Lower lobe of right lung (tissue), 2 donors: Measurements from ENCODE around the gene ZNF584. TPM values are rescaled to one million over a fixed set of nuclear protein-coding genes. Genes with fewer than 3 reads are reported as not detected.

Experiments used
- ATAC-seq, 2 donors: fragments of 200-7000 bp; cut with Tn5 transposase; one replicate each; pipeline ENCODE4 v1.9.1; 2020 to 2022; ENCODE audit warnings: mild to moderate bottlenecking in 2 of 2, moderate library complexity in 2 of 2
- DNase-seq: peaks from one replicate; pipeline ENCODE4 v3.0.0-alpha.2; 2020
- H3K27ac ChIP-seq: fragments of 200-600 bp; one replicate; pipeline ENCODE4 v1.8.0; 2022
- H3K27me3 ChIP-seq: fragments of 200-600 bp; one replicate; pipeline ENCODE4 v1.8.0; 2022; ENCODE audit warnings: low read depth
- H3K36me3 ChIP-seq: fragments of 200-600 bp; one replicate; pipeline ENCODE4 v1.8.0; 2022; ENCODE audit warnings: mild to moderate bottlenecking
- H3K4me1 ChIP-seq: fragments of 200-600 bp; one replicate; pipeline ENCODE4 v1.8.0; 2022
- H3K4me3 ChIP-seq: fragments of 200-600 bp; one replicate; pipeline ENCODE4 v1.8.0; 2022; ENCODE audit warnings: mild to moderate bottlenecking
- H3K9me3 ChIP-seq: fragments of 200-600 bp; one replicate; pipeline ENCODE4 v1.8.0; 2022
- intact Hi-C: fragments of 100-400 bp; cut with DNase I; formaldehyde crosslinking; loops from one replicate; pipeline ENCODE4 v1.11.0; 2022
- microRNA-seq: library from miRNA; unstranded; fragments of <30 nt; microRNA quantifications from one replicate; pipeline ENCODE4 v1.2.0, GENCODE V29; 2020; ENCODE audit warnings: borderline number of aligned reads
- total RNA-seq: library from RNA; stranded (reverse); fragmentation: NEBNext Ultra II Directional; extraction: Animal tissue kit (Norgen Biotek cat#: 25700); gene quantifications from one replicate; pipeline ENCODE4 v1.2.1, GENCODE V29; 2021
- TF ChIP-seq, protein P1 (sequence below): fragments of 200-600 bp; IDR thresholded peaks from one replicate; pipeline ENCODE4 v1.8.0; 2022; ENCODE audit warnings: antibody characterized with exemption, mild to moderate bottlenecking
- donor health status: DM: no; HTN: yes; CAD: no; lungs with severe emphysema.

The ZNF584 gene
- total RNA-seq, 1 donor from 2014 or later, result 10.0 TPM

DNA sequence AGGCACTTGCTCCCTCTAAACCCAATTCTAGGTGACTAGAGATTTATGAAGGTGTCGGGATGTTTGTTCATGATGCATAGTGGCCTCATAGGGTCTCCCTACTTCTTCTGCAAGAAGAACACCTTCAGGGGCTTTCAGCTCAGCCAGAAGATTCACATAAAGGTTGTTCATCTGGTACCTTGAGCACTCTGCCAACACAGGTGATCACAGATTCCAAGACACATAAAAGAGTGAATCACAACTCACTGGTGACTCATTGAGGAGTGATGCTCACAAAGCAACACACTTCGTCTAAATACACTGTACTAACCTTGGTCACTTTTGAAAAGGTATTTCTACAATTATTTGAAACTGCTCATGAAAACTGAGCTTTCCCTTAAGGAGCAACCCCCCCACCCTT lies 51.6 kb downstream of the ZNF584 start:
- Histone ChIP-seq H3K27ac (no peak overlapping the region), H3K36me3 (peaks cover 15% of the 10 kb centered on the region), H3K4me3 (no peak overlapping the region), H3K4me1 (no peaks in the 10 kb centered on the region), H3K27me3 (no peaks in the 10 kb centered on the region), H3K9me3 (no peaks in the 10 kb centered on the region)
- ATAC-seq, result no peak
- TF ChIP-seq, protein P1, sequence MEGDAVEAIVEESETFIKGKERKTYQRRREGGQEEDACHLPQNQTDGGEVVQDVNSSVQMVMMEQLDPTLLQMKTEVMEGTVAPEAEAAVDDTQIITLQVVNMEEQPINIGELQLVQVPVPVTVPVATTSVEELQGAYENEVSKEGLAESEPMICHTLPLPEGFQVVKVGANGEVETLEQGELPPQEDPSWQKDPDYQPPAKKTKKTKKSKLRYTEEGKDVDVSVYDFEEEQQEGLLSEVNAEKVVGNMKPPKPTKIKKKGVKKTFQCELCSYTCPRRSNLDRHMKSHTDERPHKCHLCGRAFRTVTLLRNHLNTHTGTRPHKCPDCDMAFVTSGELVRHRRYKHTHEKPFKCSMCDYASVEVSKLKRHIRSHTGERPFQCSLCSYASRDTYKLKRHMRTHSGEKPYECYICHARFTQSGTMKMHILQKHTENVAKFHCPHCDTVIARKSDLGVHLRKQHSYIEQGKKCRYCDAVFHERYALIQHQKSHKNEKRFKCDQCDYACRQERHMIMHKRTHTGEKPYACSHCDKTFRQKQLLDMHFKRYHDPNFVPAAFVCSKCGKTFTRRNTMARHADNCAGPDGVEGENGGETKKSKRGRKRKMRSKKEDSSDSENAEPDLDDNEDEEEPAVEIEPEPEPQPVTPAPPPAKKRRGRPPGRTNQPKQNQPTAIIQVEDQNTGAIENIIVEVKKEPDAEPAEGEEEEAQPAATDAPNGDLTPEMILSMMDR, result no peak
- intact Hi-C loops, result no loop called here
- DNase-seq, result no peak

DNA sequence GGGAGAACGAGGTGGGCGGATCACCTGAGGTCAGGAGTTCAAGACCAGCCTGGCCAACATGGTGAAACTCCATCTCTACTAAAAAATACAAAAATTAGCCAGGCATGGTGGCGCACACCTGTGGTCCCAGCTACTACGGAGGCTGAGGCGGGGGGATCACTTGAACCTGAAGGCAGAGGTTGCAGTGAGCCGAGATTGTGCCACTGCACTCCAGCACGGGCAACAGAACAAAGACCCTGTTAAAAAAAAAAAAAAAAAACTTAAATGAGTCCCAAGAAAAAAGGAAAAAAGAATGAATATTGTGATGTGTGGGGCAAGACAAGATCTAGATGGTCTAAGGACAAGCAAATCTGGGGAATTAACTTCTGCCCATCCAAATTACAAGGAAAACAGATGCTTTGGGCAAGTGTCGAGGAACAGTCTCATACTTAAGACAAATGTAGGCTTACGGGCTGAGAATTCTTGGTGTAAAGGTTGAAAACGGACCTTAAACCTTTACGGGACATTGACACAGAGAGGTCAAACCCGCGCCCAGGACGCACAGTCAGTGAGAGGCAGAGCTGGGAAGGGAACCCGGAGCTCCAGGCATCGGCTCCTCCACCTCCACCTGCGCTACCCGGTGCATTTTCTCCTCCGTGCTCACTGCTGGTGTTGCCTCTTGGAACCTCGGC lies 57.8 kb downstream of the ZNF584 start:
- peak overlapping the region; percentile 98 for H3K4me3 ChIP-seq
- no peaks in the 10 kb centered on the region for H3K27me3 ChIP-seq
- peaks cover 23% of the 10 kb centered on the region for H3K36me3 ChIP-seq
- TF ChIP-seq, protein P1, result no peak
- no peak for DNase-seq
- intact Hi-C loops, result no loop called here
- H3K4me1 ChIP-seq, result peaks cover 15% of the 10 kb centered on the region
- H3K9me3 ChIP-seq, result no peaks in the 10 kb centered on the region
- peak in 1 of 2 donors; percentile 53 for ATAC-seq
- peak overlapping the region; percentile 88 for H3K27ac ChIP-seq

DNA sequence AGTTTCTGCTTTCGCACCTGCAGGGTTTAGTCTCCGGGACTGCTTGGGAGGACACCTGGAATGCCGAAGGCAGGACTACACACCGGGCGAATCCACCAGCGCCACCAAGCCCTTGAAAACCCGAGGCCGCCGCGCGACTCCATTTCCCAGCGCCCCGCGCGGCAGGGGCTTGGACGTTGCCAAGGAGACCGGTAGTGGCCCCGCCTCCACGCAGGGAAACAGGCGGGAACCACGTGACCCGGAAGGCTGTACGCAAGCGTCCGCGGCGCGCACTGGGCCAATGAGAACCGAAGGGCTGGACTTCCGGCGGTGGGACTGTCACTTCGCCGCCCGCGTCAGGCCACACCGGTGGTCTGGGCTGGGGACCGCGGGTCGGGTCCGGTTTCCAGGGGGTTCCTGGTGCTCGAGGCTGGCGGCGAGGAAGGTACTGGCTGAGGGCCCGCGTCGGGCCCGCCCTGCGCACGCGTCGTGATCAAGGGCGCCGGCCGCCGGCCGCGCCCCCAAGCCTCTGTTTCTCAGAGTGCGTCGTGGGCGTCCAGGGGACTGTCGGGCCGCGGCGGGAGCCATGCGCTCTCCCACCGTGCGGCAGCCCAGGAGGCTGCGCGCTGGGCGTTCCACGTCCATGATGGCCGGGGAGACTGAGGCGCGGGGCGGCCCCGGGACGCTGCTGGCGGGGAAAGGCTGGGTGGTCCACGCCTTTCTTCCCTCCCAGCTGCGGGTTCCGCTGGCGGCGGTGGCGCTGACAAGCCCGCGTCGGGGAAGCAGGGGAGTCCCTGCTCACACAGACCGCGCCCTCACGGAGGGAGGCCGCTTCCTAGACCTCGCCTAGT lies 58.5 kb downstream of the ZNF584 start, which contains the start of gene ZNF324:
Gene ZNF324 (plus strand): TSS at position 321 of the 830 bp plus-strand sequence. CDS start 2,106 bp downstream, outside the sequence.
- H3K4me3 ChIP-seq, result peak within 1 kb of the TSS; percentile 98
- no peaks in the 10 kb centered on the region for H3K27me3 ChIP-seq
- TF ChIP-seq, protein P1, result peak; percentile 7
- H3K27ac ChIP-seq, result peak within 1 kb of the TSS; percentile 88
- no peaks in the 10 kb centered on the region for H3K9me3 ChIP-seq
- intact Hi-C loops, result no loop called here
- peaks cover 15% of the 10 kb centered on the region for H3K4me1 ChIP-seq
- peak; percentile 99 for DNase-seq
- peak; percentile 98 to 99 for ATAC-seq
- peaks cover 29% of the 10 kb centered on the region for H3K36me3 ChIP-seq

Small RNA genes lying within 50 kb of the gene (microRNA-seq; reads per million reads assigned to microRNA genes)
- not detected for gene MIR4754

Other genes with a start within 250 kb of the ZNF584 start
- gene ZNF274, start 225.6 kb upstream of the ZNF584 start, total RNA-seq, result 27.6 TPM
- gene ZNF544, start 179.7 kb upstream of the ZNF584 start, total RNA-seq, result 22.6 TPM
- gene ZNF8, start 129.7 kb upstream of the ZNF584 start, total RNA-seq, result 5.4 TPM
- gene ERVK3-1, start 103.3 kb upstream of the ZNF584 start, total RNA-seq, result 31.6 TPM
- 3.6 TPM for gene ZSCAN22, start 81.7 kb upstream of the ZNF584 start, total RNA-seq
- 14.0 TPM for gene A1BG, start 55.2 kb upstream of the ZNF584 start, total RNA-seq
- 2.5 TPM for gene ZNF497, start 45.9 kb upstream of the ZNF584 start, total RNA-seq
- 1.2 TPM for gene ZNF837, start 27.6 kb upstream of the ZNF584 start, total RNA-seq
- 770 TPM for gene RPS5, start 21.4 kb upstream of the ZNF584 start, total RNA-seq
- not detected for gene RNF225, start 13.0 kb upstream of the ZNF584 start, total RNA-seq
- gene ZNF132, start 31.5 kb downstream of the ZNF584 start, total RNA-seq, result 7.4 TPM
- 8.3 TPM for gene ZNF324B, start 43.0 kb downstream of the ZNF584 start, total RNA-seq
- 10.0 TPM for gene ZNF324, start 58.4 kb downstream of the ZNF584 start, total RNA-seq
- gene ZNF446, start 67.7 kb downstream of the ZNF584 start, total RNA-seq, result 9.1 TPM
- gene SLC27A5, start 103.3 kb downstream of the ZNF584 start, total RNA-seq, result 6.6 TPM
- 14.1 TPM for gene ZBTB45, start 111.2 kb downstream of the ZNF584 start, total RNA-seq
- 233 TPM for gene TRIM28, start 135.4 kb downstream of the ZNF584 start, total RNA-seq
- gene CHMP2A, start 146.5 kb downstream of the ZNF584 start, total RNA-seq, result 104 TPM
- 50.4 TPM for gene UBE2M, start 150.0 kb downstream of the ZNF584 start, total RNA-seq
- 50.7 TPM for gene MZF1, start 164.7 kb downstream of the ZNF584 start, total RNA-seq